ENCODE results near the gene TEX14. TPM values are rescaled to one million over a fixed set of nuclear protein-coding genes. Genes with fewer than 3 reads are reported as not detected.

Gene TEX14
- polyA plus RNA-seq, 3 donors: 0.25 TPM; not detected in 2

DNA sequence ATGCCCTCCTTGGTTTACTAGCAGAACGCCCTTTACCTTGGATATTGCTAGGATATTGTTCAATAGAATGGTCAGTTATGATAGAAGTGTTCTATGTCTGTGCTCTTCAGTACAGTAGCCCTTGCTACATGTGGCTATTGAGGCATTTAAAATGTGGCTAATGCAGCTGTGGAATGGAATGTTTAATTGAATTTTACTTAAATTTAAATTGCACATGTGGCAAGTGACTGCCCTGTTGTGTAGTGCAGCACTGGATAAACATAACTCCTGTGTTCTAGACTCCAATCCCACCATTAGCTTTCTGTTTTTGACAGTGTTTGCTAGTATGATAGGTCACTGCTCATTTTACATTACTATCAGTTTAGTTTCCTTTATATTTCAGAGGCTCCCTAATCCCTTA lies 30.4 kb upstream of the TEX14 start:
- no peak overlapping the region for H3K4me3 Mint-ChIP-seq
- peaks cover 0 to 2% (median 0%) of the 10 kb centered on the region in 3 donors for H3K27me3 Mint-ChIP-seq (ENCODE audit: low read depth in 3 of 3)
- Histone ChIP-seq H3K27me3 (ENCODE audit: control insufficient read depth in 2 of 2, insufficient read depth in 2 of 2, low read length in 2 of 2) (no peaks in the 10 kb centered on the region), H3K27ac (ENCODE audit: low read depth in 1 of 2, low read length in 2 of 2) (no peak overlapping the region), H3K79me2 (ENCODE audit: insufficient read depth, low read length) (no peaks in the 10 kb centered on the region), H2AFZ (ENCODE audit: insufficient read depth, low read depth, low read length, poor library complexity, severe bottlenecking) (no peak overlapping the region), H4K20me1 (ENCODE audit: insufficient read depth, low read length) (no peaks in the 10 kb centered on the region), H3K4me3 (replicated peaks in 1 of 3; ENCODE audit: low read depth in 2 of 3, low read length in 3 of 3) (no peak overlapping the region), H3K4me1 (ENCODE audit: control insufficient read depth in 1 of 2, insufficient read depth in 2 of 2, low read length in 2 of 2) (no peaks in the 10 kb centered on the region), H3K4me2 (replicated peaks; ENCODE audit: extremely low read depth, low read length, poor library complexity, severe bottlenecking) (no peak overlapping the region), H3K36me3 (replicated peaks in 1 of 2; ENCODE audit: control insufficient read depth in 1 of 2, insufficient read depth in 2 of 2, low read length in 2 of 2) (peaks cover 5 to 31% of the 10 kb centered on the region in 2 donors), H3K9me3 (replicated peaks in 1 of 2; ENCODE audit: control insufficient read depth in 1 of 2, insufficient read depth in 1 of 2, low read length in 2 of 2) (no peaks in the 10 kb centered on the region), H3K9ac (ENCODE audit: insufficient read depth, low read length, poor library complexity, severe bottlenecking) (no peak overlapping the region)
- peaks cover 23 to 37% of the 10 kb centered on the region in 2 donors for H3K36me3 Mint-ChIP-seq
- DNase-seq: no peak
- TF ChIP-seq, protein P1, sequence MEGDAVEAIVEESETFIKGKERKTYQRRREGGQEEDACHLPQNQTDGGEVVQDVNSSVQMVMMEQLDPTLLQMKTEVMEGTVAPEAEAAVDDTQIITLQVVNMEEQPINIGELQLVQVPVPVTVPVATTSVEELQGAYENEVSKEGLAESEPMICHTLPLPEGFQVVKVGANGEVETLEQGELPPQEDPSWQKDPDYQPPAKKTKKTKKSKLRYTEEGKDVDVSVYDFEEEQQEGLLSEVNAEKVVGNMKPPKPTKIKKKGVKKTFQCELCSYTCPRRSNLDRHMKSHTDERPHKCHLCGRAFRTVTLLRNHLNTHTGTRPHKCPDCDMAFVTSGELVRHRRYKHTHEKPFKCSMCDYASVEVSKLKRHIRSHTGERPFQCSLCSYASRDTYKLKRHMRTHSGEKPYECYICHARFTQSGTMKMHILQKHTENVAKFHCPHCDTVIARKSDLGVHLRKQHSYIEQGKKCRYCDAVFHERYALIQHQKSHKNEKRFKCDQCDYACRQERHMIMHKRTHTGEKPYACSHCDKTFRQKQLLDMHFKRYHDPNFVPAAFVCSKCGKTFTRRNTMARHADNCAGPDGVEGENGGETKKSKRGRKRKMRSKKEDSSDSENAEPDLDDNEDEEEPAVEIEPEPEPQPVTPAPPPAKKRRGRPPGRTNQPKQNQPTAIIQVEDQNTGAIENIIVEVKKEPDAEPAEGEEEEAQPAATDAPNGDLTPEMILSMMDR (IDR thresholded peaks at IDR 0.05): no peak
- WGBS (ENCODE audit: insufficient coverage): 100% methylated on average over 1 of the region's 1 CpG
- intact Hi-C loops (cut with micrococcal nuclease): no loop called here
- H3K27ac Mint-ChIP-seq: no peak overlapping the region
- H3K4me1 Mint-ChIP-seq: no peaks in the 10 kb centered on the region
- no peaks in the 10 kb centered on the region for H3K9me3 Mint-ChIP-seq

DNA sequence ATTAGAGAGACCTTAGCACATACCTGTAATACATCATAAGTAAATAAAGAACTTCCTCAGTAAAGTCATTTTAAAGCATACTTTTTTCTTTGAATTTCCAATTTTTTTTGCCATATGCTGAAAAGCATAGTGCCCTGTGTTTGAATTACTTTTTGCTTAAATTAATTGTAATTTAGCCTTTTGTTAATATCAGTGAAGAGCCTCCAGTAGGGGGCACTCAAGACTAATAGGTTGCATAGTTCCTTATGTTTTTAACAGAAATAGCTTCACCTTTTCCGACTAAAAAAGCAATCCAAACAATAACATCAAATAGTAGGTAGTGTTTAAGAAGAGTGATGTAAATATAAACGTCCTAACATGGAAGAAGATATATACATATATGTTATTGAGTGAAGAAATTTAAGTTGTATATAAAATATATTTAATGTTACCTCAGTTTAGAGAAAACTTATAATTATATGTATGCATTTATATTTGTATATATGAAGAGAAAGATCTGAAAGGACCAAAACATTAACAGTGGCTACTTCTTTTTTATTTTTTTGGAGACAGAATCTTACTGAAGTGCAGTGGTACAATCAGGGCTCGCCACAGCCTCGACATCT lies 19.2 kb upstream of the TEX14 start:
- Histone ChIP-seq H3K27ac (ENCODE audit: low read depth in 1 of 2, low read length in 2 of 2) (peak overlapping the region in 1 of 2 donors; percentile 23), H3K9ac (ENCODE audit: insufficient read depth, low read length, poor library complexity, severe bottlenecking) (no peak overlapping the region), H3K9me3 (replicated peaks in 1 of 2; ENCODE audit: control insufficient read depth in 1 of 2, insufficient read depth in 1 of 2, low read length in 2 of 2) (no peaks in the 10 kb centered on the region), H2AFZ (ENCODE audit: insufficient read depth, low read depth, low read length, poor library complexity, severe bottlenecking) (no peak overlapping the region), H3K4me1 (ENCODE audit: control insufficient read depth in 1 of 2, insufficient read depth in 2 of 2, low read length in 2 of 2) (no peaks in the 10 kb centered on the region), H3K36me3 (replicated peaks in 1 of 2; ENCODE audit: control insufficient read depth in 1 of 2, insufficient read depth in 2 of 2, low read length in 2 of 2) (peaks cover 2 to 5% of the 10 kb centered on the region in 2 donors), H3K4me3 (replicated peaks in 1 of 3; ENCODE audit: low read depth in 2 of 3, low read length in 3 of 3) (no peak overlapping the region), H3K79me2 (ENCODE audit: insufficient read depth, low read length) (no peaks in the 10 kb centered on the region), H4K20me1 (ENCODE audit: insufficient read depth, low read length) (no peaks in the 10 kb centered on the region), H3K27me3 (ENCODE audit: control insufficient read depth in 2 of 2, insufficient read depth in 2 of 2, low read length in 2 of 2) (no peaks in the 10 kb centered on the region), H3K4me2 (replicated peaks; ENCODE audit: extremely low read depth, low read length, poor library complexity, severe bottlenecking) (no peak overlapping the region)
- WGBS (ENCODE audit: insufficient coverage): 100% methylated on average over 2 of the region's 4 CpGs
- Mint-ChIP-seq H3K9me3 (no peaks in the 10 kb centered on the region), H3K4me3 (no peak overlapping the region), H3K27ac (no peak overlapping the region), H3K36me3 (peaks cover 16 to 24% of the 10 kb centered on the region in 2 donors), H3K27me3 (ENCODE audit: low read depth in 3 of 3) (no peaks in the 10 kb centered on the region), H3K4me1 (peaks cover 5% of the 10 kb centered on the region)
- intact Hi-C loops (cut with micrococcal nuclease): loop anchor here (1.0 to 2.0 kb wide), 2 partner anchors 294 kb away; no protein-coding TSS in a partner anchor
- peak; percentile 35 to 73 (median 53) for DNase-seq
- TF ChIP-seq, protein P1 (IDR thresholded peaks at IDR 0.05): peak; percentile 93
